ENCODE data around the gene GSTA2.
A peak's percentile ranks its signal among the peaks of the same experiment; 100 is the strongest.
"Not testable (repeated sequence)": the region's sequence is repeated elsewhere in the genome, so short reads cannot be mapped to it uniquely, and the experiment has no call there.

The GSTA2 gene

DNA sequence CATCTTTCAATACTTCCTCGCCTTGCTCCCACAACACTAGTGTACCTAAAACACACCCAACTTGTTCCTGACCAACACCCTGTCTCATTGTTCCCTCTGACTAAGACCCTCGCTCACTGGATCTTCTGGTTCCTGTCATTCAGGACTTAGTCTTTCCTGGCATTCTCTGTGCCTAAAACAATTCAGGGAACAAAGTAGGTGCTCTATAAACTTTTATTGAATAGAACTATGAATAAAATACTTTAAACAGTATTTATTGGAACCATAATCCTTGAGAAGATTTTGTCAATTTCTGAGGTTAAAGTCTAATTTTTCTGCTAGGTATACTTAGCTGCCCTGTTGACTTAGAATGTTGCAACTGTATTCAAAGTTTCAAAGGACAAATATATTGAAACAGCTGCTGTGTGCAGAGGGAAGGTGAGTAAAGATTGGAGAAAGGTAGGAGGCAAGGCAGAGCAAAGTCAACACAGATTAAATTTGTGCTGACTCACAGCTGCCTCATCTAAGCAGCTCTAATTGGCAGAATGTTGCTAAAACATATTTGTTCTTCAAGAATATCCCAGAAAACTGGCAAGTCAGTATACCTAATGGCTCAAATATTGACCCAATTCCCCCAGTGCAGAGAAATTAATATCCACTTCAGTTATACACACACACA, 37.6 kb downstream of the GSTA2 start:
- DNase-seq (ENCODE audit: low spot score) = no peak

DNA sequence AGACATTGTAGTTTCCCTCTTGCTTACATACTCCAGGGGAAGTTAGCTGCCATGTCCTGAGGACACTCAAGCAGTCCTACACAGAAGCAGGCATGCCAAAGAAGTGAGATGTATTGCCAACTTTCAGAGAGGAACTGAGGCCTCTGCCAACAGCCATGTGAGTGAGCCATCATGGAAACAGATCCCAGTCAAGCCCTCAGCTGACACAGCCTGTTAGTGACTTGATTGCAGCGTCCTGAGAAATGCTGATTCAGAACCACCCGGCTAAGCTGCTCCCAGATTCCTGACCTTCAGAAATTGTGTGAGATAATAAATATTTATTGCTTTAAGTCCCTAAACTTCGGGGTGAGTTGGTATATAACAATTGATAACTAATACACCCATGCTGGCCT, 38.1 kb downstream of the GSTA2 start:
- no peak for DNase-seq (ENCODE audit: low spot score)

DNA sequence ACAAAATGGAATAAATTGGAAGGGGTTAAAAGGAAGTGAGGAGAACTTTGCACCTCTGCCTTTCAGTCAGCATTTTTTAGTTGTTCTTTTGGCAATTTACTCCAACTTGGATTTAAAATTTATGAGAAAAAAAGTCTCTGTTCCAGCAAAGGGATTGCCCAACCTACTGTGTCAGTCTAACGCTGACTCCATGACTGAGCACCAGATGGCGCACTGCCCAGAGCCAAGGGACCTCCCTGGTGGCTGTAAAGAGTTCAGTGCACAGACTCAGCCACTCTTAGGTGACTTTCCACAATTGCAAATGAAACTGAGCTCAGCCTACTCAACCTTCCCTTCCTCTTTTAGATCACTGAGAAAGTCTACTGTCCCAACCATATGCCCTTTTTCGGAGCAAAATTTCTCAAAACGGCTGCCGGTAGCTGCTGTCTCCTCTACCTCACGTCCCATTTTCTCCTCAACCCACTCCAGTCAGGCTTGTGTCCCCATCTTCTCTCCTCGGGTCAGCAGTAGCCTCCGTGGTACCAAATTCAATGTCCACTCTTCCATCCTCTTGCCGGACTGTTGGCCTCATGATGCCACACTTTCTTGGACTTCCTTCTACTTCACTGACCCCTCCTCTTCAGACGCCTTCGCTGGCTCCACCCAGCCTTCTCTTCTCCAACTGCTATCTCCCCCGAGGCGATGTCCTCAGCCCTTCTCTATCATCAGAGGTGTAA, 38.7 kb downstream of the GSTA2 start:
- peak; percentile 71 for DNase-seq (ENCODE audit: low spot score)

DNA sequence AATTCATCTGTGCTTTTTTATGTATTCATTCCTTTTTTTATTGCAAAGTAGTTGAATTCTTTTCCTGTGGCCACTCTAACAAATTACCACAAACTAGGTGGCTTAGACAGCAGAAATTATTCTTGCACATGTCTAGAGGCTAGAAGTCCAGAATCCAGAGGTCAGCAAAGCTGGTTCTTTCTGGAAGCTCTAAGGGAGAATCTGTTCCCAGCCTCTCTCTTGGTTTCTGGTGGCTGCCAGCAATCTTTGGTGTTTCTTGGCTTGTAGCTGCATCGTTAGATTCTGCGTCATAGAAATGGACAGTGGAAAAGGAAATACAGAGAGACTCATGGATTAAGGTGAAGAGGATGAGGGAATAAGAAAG, 39.3 kb downstream of the GSTA2 start:
- DNase-seq (ENCODE audit: low spot score) = peak; percentile 35

DNA sequence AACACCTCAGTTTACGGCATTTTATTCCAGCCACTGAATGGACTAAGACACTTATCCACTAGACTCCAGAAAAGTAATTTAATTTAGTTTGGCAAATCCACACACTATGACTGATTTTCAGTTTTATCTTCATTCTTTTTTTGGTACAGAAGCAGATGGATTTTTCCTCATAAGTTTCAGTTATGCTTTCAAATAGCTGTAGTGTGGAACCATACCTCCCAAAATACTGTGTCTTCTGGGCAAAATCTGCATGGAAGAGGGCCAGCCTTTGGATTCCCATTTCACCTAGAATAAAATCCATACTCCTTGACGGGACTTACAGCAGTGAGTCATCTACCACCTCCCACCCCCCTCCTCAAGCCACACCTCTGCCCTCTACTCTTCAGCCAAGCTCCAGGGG, 43.0 kb downstream of the GSTA2 start:
- no peak for DNase-seq (ENCODE audit: low spot score)

DNA sequence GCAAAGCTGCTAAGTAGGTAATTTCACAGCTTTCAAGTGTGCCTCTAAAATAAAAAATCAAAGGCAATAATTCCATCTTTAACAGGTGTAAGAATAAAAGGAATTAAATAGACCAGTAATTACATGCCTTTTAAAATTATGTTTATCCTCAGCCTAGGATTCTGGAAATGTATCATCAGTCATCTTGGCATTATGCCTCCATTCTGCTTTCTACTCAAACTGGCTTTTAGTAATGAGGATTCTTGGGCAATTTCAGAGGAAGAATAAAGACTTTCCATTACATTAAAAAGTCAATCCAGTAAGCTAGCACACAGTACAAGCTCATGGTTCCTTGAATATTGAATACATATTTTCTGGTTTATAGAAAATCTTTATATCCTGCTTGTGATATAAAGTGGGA, 44.7 kb downstream of the GSTA2 start:
- no peak for DNase-seq (ENCODE audit: low spot score)

DNA sequence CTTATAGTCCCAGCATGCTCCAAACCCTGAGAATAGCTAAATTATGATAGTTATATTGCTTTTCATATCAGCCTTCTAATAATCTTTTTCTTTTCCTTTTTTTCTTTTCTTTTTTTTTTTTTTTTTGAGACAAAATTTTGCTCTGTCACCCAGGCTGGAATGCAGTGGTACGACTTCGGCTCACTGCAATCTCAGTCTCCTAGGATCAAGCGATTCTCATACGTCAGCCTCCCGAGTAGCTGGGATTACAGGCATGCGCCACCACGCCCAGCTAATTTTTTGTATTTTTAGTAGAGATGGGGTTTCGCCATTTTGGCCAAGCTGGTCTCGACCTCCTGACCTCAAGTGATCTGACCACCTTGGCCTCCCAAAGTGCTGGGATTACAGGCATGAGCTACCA, 48.5 kb downstream of the GSTA2 start:
- not testable (repeated sequence) for DNase-seq (ENCODE audit: low spot score)

DNA sequence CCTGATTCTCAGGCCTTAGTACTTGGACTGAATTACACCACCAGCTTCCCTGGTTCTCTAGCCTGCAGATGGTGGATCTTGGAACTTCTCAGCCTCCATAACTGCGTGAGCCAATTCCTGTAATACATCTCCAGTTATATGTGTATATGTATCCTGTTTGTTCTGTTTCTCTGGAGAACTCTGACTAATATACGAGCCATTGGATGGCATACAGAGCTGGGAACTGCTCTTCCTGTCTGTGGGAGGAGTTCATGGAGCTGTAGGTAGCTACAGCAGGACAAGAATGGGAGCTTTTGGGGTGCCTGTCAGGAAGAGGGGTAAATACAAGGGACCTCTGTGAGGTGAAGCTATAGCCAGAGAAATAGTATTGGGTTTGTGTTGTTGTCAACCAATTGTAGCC, 51.1 kb downstream of the GSTA2 start:
- DNase-seq (ENCODE audit: low spot score) = no peak

DNA sequence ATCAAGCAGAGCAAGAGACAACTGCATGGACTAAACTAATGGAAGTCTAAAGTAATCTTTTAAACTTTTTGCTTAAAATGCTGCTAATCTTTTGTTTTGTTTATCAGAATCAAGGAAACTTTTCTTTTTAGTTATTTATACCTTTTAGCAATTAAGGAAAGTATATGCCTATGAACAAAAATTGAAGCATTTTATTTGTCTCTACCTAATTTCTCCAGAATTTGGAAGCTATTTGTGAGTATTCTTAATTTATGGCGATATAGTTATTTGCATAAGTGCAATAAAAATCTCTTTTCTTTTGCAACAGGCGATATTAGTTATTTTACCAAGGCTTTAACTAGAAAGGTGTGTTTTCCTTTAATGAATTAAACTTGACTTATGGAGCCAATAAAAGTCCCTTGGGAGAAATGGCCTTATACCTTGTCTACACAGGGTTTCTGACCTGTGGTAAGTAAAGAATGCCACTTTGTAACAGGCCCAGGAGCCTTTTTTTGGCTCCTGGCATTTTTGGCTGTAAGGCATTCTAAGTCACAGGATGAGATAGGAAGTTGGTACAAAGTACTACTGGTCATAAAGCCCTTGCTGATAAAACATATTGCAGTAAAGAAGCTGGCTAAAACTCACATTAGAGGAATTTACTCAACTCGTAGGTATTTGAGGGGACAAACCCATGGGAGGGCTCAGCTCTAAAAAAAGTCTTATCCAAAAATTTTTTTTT, 55.2 kb downstream of the GSTA2 start:
- no peak for DNase-seq (ENCODE audit: low spot score)

DNA sequence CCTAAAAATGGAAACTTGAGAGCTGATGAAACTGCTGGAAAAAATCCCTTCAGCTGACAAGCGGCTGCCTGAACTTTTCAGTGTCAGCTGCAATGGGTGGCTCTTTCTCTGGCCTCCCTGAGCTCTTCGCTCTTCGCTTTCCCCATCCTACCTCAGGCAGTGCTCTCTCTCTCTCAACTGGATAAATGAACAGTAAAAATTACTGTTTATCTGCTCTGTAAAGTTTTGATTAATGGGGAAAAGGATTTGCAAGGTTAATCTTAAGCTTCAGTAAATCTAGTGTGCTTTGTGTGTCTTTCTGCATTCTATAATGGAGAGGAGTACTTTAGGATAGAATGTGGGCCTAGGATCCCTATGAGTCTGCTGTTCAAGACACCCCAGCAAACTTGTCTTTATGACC, 57.3 kb downstream of the GSTA2 start:
- no peak for DNase-seq (ENCODE audit: low spot score)

DNA sequence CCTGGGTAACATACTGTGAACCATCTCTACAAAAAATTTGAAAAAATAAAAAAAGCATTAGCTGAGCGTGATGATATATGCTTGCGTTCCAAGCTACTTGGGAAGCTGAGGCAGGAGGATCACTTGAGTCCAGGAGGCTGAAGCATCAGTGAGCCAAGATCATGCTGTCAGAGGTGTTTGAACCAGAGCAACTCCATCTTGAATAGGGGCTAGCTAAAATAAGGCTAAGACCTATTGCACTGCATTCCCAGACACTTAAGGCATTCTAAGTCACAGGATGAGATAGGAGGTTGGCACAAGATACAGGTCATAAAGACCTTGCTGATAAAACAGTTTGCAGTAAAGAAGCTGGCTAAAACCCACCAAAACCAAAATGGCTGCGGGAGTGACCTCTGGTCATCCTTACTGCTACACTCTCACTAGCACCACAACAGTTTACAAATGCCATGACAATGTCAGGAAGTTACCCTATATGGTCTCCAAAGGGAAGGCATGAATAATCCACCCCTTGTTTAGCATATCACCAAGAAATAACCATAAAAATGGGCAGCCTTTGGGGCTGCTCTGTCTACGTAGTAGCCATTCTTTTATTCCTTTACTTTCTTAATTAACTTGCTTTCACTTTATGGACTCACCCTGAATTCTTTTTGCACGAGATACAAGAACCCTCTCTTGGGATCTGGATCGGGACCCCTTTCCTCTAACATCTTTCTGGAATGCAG, 58.3 kb downstream of the GSTA2 start:
- not testable (repeated sequence) for DNase-seq (ENCODE audit: low spot score)

DNA sequence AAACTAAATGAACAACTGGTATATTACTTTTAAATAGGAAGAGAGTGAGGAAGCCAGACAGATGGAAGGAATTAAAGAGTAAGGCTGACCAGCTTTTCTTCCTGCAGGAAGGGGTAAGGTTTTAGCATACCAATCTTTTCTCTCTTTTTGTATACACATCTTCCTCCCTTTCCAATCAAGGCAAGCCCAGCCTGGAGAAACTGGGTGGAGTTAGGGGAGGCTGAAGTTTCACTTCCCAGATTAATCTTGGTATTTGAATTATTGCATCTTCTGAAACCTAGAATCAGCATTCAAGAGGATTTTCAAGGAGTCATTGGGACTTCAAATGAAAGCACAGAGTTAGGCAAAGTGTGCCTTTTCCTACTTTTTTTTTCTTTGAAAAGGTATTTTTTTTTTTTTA, 59.2 kb downstream of the GSTA2 start:
- DNase-seq (ENCODE audit: low spot score) = no peak
